ENCODE measurements around the gene MBD2. TPM values are rescaled to one million over a fixed set of nuclear protein-coding genes. Genes with fewer than 3 reads are reported as not detected.
"Not testable (repeated sequence)": the region's sequence is repeated elsewhere in the genome, so short reads cannot be mapped to it uniquely, and the experiment has no call there.

MBD2 gene
- total RNA-seq, 1 donor from 2014 or later = 29.1 TPM

DNA sequence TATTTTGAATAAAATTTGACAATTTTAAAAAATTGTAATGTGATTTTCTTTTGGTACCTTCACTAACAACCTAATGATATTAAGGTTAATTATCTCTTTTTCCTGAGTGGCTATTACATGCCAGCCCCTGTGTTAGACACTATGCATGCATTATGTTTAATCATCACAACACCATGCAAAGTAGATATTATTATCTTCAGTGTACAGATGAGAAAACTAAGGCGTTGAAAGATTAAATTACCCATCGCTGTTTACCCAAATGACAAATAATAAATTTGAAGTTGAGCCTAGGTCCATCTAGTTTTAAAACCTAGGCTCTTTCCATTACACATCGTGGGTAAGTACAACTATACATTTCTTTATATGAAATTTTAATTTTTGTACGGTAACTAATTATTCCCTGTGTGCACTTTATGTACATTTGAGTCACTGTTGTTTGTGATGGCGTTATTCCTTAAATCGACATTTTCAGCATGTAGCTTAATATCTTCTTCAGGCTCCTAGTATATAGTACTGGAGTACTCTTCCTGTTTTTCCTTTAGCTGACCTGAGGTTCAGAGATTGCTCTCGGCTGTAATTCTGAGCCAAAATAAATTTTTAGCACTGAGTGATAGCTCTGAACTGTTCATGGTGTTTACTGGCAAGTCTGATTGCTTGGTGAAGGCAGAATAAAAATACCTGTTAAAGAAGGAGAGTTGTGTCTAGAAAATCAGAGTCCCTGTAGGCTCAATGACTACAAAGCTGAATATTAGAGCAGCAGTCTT, 13.9 kb upstream of the MBD2 start:
- DNase-seq (ENCODE audit: low spot score) (no peak), ATAC-seq (peak; percentile 90)

- DNase-seq (ENCODE audit: low spot score) = no peak
- ATAC-seq = no peak
Observed at GRCh38 chr18:54235871-54236270, 11.4 kb upstream of the MBD2 start.

DNA sequence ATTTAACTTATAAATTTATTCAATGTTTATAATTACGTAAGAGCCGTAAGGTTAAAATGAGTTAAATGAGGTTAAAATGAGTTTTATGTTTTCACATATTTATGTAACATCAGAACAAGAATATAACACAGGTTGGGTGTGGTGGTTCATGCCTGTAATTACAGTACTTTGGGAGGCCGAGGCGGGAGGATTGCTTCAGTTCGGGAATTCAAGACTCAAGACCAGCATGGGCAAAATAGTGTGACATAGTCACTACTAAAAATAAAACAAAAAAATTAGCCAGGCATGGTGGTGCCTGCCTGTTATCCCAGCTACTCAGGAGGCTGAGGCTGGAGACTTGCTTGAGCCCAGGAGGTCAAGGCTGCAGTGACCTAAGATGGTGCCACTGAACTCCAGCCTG, 9.3 kb upstream of the MBD2 start:
- no peak for DNase-seq (ENCODE audit: low spot score)
- no peak for ATAC-seq

GRCh38 chr18:54233228-54233625, 8.8 kb upstream of the MBD2 start:
- ATAC-seq = no peak
- no peak for DNase-seq (ENCODE audit: low spot score)

DNA sequence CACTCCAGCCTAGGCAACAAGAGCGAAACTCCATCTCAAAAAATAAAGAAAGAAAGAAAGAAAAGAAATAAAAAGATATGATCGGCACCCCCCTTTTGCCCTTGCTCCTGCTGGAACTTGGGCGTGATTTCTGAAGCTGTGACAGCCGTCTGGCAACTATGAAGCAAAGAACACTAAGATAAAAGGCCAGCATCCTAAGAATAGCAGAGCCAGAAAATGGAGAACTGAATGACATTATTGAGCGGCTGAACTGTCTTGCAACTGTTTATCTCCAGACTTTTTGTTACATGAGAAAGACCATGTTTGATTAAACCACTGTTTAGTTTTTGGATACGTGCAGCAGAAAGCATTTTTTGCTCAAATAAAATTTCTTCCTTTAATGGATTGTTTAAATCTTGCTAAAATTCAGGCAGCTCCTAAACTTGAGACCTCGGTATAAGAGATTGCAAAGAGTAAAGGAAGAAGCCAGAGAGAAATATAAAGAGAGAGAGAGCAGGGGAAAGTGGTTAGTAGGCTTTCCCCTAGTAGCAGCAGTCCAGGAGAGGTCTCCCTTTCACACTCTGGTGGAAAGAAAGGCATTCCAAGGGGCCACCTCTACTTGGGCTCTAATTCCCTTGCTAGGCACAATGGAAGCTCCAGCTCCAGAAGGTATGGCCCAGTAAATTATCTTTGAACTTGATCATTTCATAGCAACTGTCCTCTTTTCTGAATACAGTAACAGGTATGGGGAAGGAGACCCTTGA, 8.2 kb upstream of the MBD2 start:
- DNase-seq (ENCODE audit: low spot score) (no peak), ATAC-seq (peak; percentile 51)

DNA sequence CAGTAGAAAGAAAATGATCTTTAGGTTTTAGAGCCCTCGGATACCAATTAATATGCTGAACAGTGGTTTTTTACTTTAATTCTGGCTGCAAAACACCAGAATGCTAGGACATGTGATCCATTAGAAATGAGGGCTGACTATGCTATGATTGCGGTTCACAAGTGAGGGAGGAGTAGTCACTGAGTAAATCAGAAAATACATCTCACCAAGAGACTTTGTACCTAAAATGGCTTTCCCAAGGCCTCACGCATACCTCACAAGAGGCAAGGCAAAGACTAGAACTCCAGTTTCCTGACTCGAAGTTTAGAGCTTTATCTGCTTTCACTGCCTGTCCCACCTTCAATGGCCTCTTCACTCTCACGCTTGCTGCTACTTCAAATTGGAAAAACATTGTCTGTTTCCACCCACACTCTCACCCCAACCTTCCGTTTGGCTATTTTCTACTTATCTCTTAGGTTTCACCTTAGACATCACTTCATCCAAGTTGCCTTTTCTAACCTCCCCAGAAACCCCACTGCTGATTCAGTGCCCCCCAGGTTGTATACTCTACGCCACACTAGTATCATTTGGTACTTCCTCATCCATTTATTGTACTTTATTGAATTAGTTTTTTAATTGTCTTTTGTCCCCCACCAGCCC, 5.1 kb upstream of the MBD2 start:
- ATAC-seq = no peak
- DNase-seq (ENCODE audit: low spot score) = no peak

DNA sequence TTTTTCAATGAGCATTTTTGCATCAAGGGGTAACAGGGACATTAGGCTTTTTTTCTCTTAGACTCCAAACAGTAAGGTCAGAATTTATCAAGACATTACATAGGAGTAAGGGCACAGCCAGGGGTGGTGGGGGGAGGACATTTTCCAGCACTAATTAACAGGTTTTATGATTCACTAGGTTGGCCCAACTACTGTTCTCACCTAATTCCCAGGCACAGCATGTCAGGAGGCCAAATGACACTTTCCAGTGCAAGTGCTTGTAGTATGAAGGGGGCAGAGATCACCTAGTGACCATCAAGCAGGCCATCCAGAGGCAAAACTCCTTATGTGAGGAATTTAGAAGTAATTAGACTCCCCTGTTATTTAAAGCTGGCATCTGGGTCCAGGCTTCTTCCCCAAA, 3.9 kb upstream of the MBD2 start:
- ATAC-seq = no peak
- DNase-seq (ENCODE audit: low spot score) = no peak

- ATAC-seq (peak; percentile 25), DNase-seq (ENCODE audit: low spot score) (peak; percentile 64)
Observed at GRCh38 chr18:54223568-54224241, 764 bp downstream of the MBD2 start.

GRCh38 chr18:54222922-54223567, 1.4 kb downstream of the MBD2 start:
- no peak for DNase-seq (ENCODE audit: low spot score)
- peak; percentile 17 for ATAC-seq

DNA sequence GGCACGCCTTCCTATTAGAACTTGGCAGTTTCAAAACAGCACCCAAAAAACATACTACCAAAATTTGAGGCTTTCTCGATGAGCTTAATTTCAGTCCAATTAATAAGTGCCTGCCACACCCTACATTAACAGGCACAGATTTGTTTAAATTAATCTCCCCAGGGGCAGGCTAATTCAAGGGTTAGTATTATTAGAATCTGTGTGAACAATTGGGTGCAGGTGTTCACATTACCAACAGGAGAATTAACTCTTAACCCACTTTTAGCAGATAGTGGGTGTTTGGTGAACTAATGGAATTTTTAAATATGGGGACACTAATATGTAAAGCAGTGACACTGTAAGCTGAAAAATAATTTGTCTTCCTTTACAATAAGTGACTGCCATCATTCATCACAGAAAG, 4.1 kb downstream of the MBD2 start:
- no peak for ATAC-seq
- no peak for DNase-seq (ENCODE audit: low spot score)

- ATAC-seq; DNase-seq (ENCODE audit: low spot score): not testable (repeated sequence)
Observed at GRCh38 chr18:54218803-54219202, 5.7 kb downstream of the MBD2 start.

DNA sequence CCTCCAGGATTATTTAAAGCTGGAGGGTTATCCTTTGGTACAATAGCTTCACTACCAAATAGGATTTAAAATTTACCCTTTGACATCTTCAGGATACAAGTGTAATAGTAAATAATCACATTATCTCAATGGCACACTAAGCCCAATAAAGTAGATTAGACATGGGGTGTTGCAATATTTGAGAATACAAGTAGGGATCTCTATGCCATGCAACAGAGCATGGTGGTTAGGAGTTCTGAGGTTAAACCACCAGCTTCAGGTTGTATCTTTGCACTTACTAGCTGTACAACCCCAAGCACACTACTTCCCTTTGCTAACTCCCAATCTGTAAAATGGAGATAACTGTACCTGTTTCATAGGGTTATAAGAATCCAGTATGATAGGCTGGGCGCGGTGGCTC, 6.2 kb downstream of the MBD2 start:
- ATAC-seq (peak; percentile 74), DNase-seq (ENCODE audit: low spot score) (no peak)

GRCh38 chr18:54217624-54218023, 6.8 kb downstream of the MBD2 start:
- no peak for DNase-seq (ENCODE audit: low spot score)
- ATAC-seq = no peak

DNA sequence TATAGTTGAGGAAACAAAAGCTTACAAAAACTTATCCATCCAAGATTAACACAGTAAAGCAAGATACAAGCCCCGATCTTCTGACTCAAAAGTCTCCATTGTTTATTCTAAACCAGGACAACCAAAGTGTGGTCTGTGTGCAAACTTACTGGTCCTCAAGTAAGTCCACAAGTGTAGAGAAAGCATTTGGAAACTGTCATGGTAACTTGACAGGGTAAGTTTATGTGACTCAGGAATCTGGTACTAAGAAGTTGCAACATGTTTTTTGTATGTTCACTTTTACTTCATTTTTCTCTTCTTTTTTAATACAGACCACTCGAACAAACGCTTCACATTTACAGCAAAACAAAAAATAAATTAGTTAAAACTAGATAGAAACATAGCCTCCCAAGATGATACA, 9.4 kb downstream of the MBD2 start:
- no peak for ATAC-seq
- DNase-seq (ENCODE audit: low spot score) = no peak

DNA sequence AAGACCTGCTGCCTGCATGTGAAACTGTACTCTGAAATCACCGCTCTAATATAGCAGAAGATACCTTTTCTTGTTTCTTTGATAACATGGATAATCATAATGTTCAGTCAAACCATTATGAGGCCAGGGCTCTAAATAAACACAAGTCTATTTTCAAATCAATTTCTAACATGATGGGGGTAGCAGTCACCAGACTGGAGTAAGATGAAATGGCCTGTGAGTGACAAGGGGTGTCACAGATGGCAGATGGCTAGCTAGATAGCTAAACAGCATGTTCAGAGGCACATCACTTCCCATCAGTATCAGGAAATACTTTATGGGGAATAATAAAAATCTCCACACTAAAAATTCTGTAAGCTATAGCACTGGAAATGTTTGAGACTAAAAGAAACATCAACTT, 14.0 kb downstream of the MBD2 start:
- DNase-seq (ENCODE audit: low spot score) (no peak), ATAC-seq (no peak)

GRCh38 chr18:54209471-54210180, 14.8 kb downstream of the MBD2 start:
- no peak for DNase-seq (ENCODE audit: low spot score)
- no peak for ATAC-seq

DNA sequence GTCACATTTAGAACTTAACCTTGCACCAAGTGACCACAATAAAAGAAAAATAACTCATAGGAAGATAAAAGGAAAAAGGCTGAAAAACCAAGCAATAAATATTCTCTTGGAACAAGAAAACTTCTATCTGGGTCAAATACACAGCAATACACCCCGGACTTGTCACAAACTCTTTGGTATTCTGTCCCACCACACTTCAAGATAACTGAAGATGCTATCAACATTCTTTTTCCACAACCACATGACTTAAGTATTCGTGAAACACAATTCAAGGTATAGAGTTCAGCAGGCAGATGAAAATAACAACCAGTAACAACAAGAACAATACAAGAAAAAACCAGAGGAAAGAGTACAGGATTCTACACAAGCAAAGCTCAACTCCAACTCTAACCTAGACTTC, 18.0 kb downstream of the MBD2 start:
- no peak for ATAC-seq
- no peak for DNase-seq (ENCODE audit: low spot score)

DNA sequence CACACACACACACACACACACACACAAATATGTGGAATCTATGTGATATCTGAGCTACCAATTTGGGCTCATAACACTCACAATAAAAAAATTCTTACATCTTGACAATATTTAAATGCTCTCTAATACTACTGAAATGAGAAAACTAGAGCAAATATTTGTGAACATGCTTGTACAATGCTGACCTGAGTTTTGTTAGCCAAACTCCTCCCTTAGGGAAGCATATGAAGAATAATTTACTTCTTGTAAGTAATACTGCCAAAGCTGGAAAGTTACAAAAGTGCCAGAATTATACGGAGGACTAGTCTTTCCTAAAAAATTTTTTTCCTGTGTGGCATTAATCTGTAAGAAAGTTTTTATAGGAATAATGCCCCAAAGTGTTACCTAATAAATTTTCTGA, 18.5 kb downstream of the MBD2 start:
- peak; percentile 64 for ATAC-seq

GRCh38 chr18:54205448-54205847, 19.0 kb downstream of the MBD2 start:
- ATAC-seq = peak; percentile 77
- not testable (repeated sequence) for DNase-seq (ENCODE audit: low spot score)

More for the DNA sequence above, 18.5 kb downstream of the MBD2 start:
- no peak for DNase-seq (ENCODE audit: low spot score)

- no peak for DNase-seq (ENCODE audit: low spot score)
- peak; percentile 77 for ATAC-seq
Observed at GRCh38 chr18:54204883-54205282, 19.6 kb downstream of the MBD2 start.

Measured in left lobe of liver (tissue), 2 donors.